HepG2 (cell line): ENCODE results near the gene TBC1D10A. TPM values are rescaled to one million over a fixed set of nuclear protein-coding genes. Genes with fewer than 3 reads are reported as not detected.

ENCODE experiments used
- ATF7 ChIP-seq, 2 experiments: fragments of 450-650 bp in 1 of 2; sonication (generic) in 1 of 2; formaldehyde crosslinking in 1 of 2; IDR thresholded peaks; 2 replicates each; pipeline versions ENCODE4 v1.4.0 to v1.6.1; 2016 to 2020; ENCODE audit warnings: antibody characterized with exemption in 1 of 2, mild to moderate bottlenecking in 1 of 2, missing genetic modification reagents in 1 of 2
- FOXJ3 ChIP-seq: sonication (generic); formaldehyde crosslinking; IDR thresholded peaks from 2 replicates; pipeline ENCODE4 v1.4.0; 2020; ENCODE audit warnings: missing genetic modification reagents, mild to moderate bottlenecking, borderline replicate concordance
- GATA4 ChIP-seq: sonication (generic); IDR thresholded peaks from 2 replicates; pipeline ENCODE4 v1.6.1; 2016; ENCODE audit warnings: antibody characterized with exemption, low read depth, borderline replicate concordance
- GFI1 ChIP-seq: sonication (generic); formaldehyde crosslinking; IDR thresholded peaks from 2 replicates; pipeline ENCODE4 v1.5.0; 2020; ENCODE audit warnings: missing genetic modification reagents, mild to moderate bottlenecking, borderline replicate concordance
- HMG20B ChIP-seq: conservative IDR thresholded peaks from 2 replicates; pipeline ENCODE4 v1.6.1; 2016; ENCODE audit warnings: missing genetic modification reagents, missing compliant biosample characterization
- HOXA3 ChIP-seq: sonication (generic); formaldehyde crosslinking; IDR thresholded peaks from 2 replicates; pipeline ENCODE4 v1.5.0; 2020; ENCODE audit warnings: missing genetic modification reagents
- JARID2 ChIP-seq: sonication (generic); formaldehyde crosslinking; IDR thresholded peaks from 2 replicates; pipeline ENCODE4 v1.8.1; 2023; ENCODE audit warnings: missing genetic modification reagents, inconsistent platforms; ENCODE audit not compliant: insufficient replicate concordance
- MBNL3 ChIP-seq: fragments of 250-450 bp; sonication (Bioruptor Pico); conservative IDR thresholded peaks from 2 replicates; pipeline ENCODE4 v1.8.0; 2022; ENCODE audit warnings: mild to moderate bottlenecking, inconsistent platforms
- MXD4 ChIP-seq: IDR thresholded peaks from 2 replicates; pipeline ENCODE4 v1.6.1; 2016; ENCODE audit warnings: mild to moderate bottlenecking, missing biosample characterization, missing genetic modification reagents
- RBM22 ChIP-seq: fragments of 200-400 bp; formaldehyde crosslinking; optimal IDR thresholded peaks from 2 replicates; pipeline ENCODE3; 2017; ENCODE audit warnings: mild to moderate bottlenecking, low read length, moderate library complexity
- REPIN1 ChIP-seq: sonication (generic); formaldehyde crosslinking; IDR thresholded peaks from 2 replicates; pipeline ENCODE4 v1.8.0; 2022; ENCODE audit warnings: missing genetic modification reagents, low read depth, mild to moderate bottlenecking, borderline replicate concordance
- RXRB ChIP-seq: IDR thresholded peaks from 2 replicates; pipeline ENCODE4 v1.6.1; 2016; ENCODE audit warnings: borderline replicate concordance, missing genetic modification reagents, missing compliant biosample characterization
- SAP130 ChIP-seq: IDR thresholded peaks from 2 replicates; pipeline ENCODE4 v1.6.1; 2016; ENCODE audit warnings: low read depth
- ZBTB38 ChIP-seq: sonication (generic); formaldehyde crosslinking; IDR thresholded peaks from 2 replicates; pipeline ENCODE4 v1.5.1; 2020; ENCODE audit warnings: mild to moderate bottlenecking, missing genetic modification reagents
- ZBTB7B ChIP-seq: sonication (generic); formaldehyde crosslinking; IDR thresholded peaks from 2 replicates; pipeline ENCODE4 v1.4.0; 2020; ENCODE audit warnings: missing genetic modification reagents
- ZNF562 ChIP-seq: sonication (generic); formaldehyde crosslinking; IDR thresholded peaks from 2 replicates; pipeline ENCODE4 v1.8.0; 2022; ENCODE audit warnings: missing genetic modification reagents, borderline replicate concordance
- ZNF749 ChIP-seq: sonication (generic); formaldehyde crosslinking; IDR thresholded peaks from 2 replicates; pipeline ENCODE4 v1.8.0; 2022; ENCODE audit warnings: mild to moderate bottlenecking, missing genetic modification reagents, moderate library complexity, borderline replicate concordance
- polyA plus RNA-seq, 8 experiments: library from polyadenylated mRNA; depleted of rRNA in 3 of 8; stranded (reverse) in 7 of 8; unstranded in 1 of 8; fragments of >200 nt; fragmentation: Illumina TruSeq in 4 of 8; extraction: Trizol in 4 of 8; gene quantifications; 2 replicates each; pipeline versions ENCODE4 v1.2.1 to v1.2.3, GENCODE V29; 2011 to 2016; ENCODE audit warnings: low read depth in 4 of 8, missing spikeins in 1 of 8, mixed read lengths in 1 of 8; ENCODE audit not compliant: insufficient read depth in 1 of 8
- total RNA-seq, 5 experiments: library from RNA; depleted of rRNA; stranded (reverse); fragments of >200 nt; fragmentation: Illumina TruSeq; extraction: Trizol; gene quantifications; 2 replicates each; pipeline ENCODE4 v1.2.3, GENCODE V29; 2016; ENCODE audit warnings: low read depth in 1 of 5
- TF ChIP-seq, protein P1 (sequence below): sonication (generic); formaldehyde crosslinking; IDR thresholded peaks from 2 replicates; pipeline ENCODE4 v1.9.0; 2021; ENCODE audit warnings: missing genetic modification reagents, mild to moderate bottlenecking, borderline replicate concordance
- TF ChIP-seq, protein P2 (sequence below): sonication (generic); formaldehyde crosslinking; IDR thresholded peaks from 2 replicates; pipeline ENCODE4 v1.9.0; 2022; ENCODE audit warnings: missing genetic modification reagents, mild to moderate bottlenecking, borderline replicate concordance
- TF ChIP-seq, protein P3 (sequence below): IDR thresholded peaks from 2 replicates; pipeline ENCODE4 v1.6.1; 2016
- TF ChIP-seq, protein P4 (sequence below): sonication (generic); formaldehyde crosslinking; IDR thresholded peaks from 2 replicates; pipeline ENCODE4 v1.8.1; 2023; ENCODE audit warnings: missing genetic modification reagents, mild to moderate bottlenecking, borderline replicate concordance

The TBC1D10A gene
- total and polyA plus RNA-seq, 2 of the 13 experiments (the other 11 are each of a cell fraction or from before 2014, with no cell fraction given), result 4.2 to 4.9 TPM

DNA sequence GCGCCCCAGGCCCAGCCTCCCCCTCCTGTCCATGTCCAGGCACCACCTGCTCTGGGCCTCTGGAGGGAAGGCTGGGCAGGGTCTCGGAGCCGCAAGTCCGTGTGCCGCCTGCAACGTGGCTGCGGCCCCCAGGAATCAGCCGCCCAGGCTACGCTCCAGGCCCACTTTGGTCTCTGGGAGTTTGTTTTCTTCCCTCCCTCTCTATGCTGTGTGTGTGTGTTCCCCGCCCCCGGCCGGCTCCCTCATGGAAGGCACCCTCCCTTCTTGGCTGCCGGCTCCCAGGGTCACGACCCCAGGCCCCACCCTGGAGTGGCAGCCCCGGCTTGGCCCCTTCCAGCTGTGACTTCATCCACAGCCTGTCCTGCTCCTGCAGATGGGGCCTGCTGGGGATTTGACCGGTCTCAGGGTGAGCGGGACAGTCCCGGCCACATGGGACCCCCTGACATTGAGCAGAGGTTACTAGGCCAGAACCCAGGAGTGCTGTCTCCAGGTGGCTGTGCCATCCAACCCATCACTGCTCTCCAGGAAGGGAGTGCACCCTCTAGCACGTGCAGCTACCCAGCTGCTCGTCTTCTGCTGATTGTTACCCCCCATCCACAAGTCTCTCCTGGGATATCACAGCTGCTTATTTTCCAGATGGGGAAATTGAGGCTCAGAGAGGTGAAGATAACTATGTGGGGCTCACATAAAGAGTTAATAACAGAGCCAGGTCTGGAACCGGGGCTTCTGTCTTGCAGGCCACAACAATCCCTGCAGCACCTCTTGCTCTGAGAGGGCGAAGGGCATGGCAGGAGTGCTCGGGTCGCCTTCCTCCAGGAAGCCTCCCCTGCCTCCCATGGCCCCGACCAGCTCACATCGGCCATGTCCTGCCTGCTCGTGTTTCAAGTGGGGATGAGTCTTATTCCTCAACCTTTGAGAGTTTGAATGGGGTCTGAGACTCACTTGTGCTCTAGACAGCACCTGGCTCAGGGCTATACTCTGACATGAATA, 77.4 kb downstream of the TBC1D10A start (continued):
- TF ChIP-seq, protein P1, sequence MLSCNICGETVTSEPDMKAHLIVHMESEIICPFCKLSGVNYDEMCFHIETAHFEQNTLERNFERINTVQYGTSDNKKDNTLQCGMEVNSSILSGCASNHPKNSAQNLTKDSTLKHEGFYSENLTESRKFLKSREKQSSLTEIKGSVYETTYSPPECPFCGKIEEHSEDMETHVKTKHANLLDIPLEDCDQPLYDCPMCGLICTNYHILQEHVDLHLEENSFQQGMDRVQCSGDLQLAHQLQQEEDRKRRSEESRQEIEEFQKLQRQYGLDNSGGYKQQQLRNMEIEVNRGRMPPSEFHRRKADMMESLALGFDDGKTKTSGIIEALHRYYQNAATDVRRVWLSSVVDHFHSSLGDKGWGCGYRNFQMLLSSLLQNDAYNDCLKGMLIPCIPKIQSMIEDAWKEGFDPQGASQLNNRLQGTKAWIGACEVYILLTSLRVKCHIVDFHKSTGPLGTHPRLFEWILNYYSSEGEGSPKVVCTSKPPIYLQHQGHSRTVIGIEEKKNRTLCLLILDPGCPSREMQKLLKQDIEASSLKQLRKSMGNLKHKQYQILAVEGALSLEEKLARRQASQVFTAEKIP (CRISPR knock-in tag), result no peak
- TF ChIP-seq GATA4, result no peak
- no peak for TF ChIP-seq REPIN1 (CRISPR knock-in tag)
- TF ChIP-seq HOXA3 (CRISPR knock-in tag), result no peak
- TF ChIP-seq RXRB, result 0 out of 2 replicates have a peak, but pooled peaks have one; percentile 22
- TF ChIP-seq SAP130 (CRISPR knock-in tag), result peak; percentile 46; the same call in 1 of the 2 replicates
- TF ChIP-seq, protein P2, sequence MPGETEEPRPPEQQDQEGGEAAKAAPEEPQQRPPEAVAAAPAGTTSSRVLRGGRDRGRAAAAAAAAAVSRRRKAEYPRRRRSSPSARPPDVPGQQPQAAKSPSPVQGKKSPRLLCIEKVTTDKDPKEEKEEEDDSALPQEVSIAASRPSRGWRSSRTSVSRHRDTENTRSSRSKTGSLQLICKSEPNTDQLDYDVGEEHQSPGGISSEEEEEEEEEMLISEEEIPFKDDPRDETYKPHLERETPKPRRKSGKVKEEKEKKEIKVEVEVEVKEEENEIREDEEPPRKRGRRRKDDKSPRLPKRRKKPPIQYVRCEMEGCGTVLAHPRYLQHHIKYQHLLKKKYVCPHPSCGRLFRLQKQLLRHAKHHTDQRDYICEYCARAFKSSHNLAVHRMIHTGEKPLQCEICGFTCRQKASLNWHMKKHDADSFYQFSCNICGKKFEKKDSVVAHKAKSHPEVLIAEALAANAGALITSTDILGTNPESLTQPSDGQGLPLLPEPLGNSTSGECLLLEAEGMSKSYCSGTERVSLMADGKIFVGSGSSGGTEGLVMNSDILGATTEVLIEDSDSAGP (CRISPR knock-in tag), result peak; percentile 51; the same call in 1 of the 2 replicates
- TF ChIP-seq, protein P3, sequence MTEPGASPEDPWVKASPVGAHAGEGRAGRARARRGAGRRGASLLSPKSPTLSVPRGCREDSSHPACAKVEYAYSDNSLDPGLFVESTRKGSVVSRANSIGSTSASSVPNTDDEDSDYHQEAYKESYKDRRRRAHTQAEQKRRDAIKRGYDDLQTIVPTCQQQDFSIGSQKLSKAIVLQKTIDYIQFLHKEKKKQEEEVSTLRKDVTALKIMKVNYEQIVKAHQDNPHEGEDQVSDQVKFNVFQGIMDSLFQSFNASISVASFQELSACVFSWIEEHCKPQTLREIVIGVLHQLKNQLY (CRISPR knock-in tag), result no peak
- TF ChIP-seq, protein P4, sequence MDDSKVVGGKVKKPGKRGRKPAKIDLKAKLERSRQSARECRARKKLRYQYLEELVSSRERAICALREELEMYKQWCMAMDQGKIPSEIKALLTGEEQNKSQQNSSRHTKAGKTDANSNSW (CRISPR knock-in tag), result no peak
- TF ChIP-seq HMG20B (CRISPR knock-in tag), result no peak
- no peak for TF ChIP-seq RBM22
- TF ChIP-seq ZNF562 (CRISPR knock-in tag), result no peak
- TF ChIP-seq MXD4 (CRISPR knock-in tag), result no peak
- no peak for TF ChIP-seq JARID2 (CRISPR knock-in tag)
- TF ChIP-seq ZBTB38 (CRISPR knock-in tag), result no peak
- no peak for TF ChIP-seq FOXJ3 (CRISPR knock-in tag)
- no peak for TF ChIP-seq ZNF749 (CRISPR knock-in tag)
- TF ChIP-seq MBNL3 (CRISPR knock-in tag), result no peak
- no peak for TF ChIP-seq ZBTB7B (CRISPR knock-in tag)
- TF ChIP-seq ATF7 (IDR thresholded peaks at IDR 0.05), result no peak
- TF ChIP-seq ATF7 (CRISPR knock-in tag; IDR thresholded peaks at IDR 0.05), result no peak; the same call in 1 of the 2 replicates
- TF ChIP-seq GFI1, result no peak
